Fibroblast of peridontal ligament (primary cell): ENCODE results near the gene MIEF1.

Experiments used
- DNase-seq: peaks from one replicate; pipeline ENCODE4 v3.0.0-alpha.2; 2010; ENCODE audit errors: extremely low read depth

Gene MIEF1

DNA sequence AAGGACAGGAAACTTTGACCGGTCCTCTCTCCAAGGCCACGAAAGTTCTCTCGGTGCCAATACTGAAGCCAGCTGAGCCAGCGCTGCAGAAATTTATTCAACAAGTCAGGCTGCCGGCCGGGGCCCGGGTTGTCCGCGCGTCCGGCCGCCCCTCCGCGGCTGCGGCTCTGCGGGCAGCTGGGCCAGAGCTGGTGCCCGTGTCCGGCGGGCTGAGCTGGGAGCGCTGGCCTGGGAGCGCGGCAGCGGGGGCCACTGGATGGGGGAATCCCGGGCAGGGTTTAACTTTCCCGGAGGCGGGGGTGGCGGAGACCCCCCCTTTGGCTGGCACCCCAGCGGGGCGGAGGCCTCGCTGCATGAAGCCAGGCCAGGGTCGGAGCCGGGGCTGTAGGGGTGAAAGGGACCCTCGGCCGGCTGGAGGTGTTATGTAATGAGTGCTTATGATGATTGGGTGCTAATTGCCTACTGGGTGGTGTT is 56.2 kb downstream of the MIEF1 start:
- DNase-seq = no peak

GRCh38 chr22:39558950-39559349 is 56.9 kb downstream of the MIEF1 start:
- no peak for DNase-seq

DNA sequence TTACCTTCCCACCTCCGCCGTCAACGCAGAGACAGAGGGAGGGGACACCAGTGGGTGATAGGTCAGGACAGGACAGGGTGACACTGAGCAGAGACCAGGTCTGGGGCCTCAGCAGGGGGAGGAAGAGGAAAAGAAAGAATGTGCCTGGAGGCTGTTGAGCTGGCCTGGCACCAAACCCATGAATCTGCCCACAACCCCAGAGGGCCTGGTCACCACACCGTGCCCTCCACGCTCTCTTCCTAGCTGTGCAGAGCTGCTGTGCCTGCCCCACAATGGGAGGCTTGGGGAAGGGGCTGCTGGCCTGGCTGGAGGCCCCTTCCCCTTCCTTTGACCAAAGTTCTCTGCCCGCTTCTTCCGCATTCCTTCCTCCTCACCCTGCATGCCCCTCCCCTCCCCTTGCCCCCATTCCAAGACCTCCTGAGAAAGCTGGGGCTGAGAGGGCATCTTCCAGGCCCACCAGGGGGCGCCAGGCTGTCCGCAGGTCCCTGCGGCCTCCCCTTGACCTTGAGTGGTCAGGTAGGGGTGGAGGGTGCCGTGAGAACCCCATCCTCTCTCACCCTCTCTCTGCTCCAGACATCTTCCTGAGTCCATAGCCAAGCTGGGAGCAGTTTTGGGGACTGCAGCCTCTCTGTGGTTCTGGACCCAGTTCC is 57.5 kb downstream of the MIEF1 start:
- DNase-seq = no peak

GRCh38 chr22:39560127-39560526 is 58.0 kb downstream of the MIEF1 start:
- no peak for DNase-seq

DNA sequence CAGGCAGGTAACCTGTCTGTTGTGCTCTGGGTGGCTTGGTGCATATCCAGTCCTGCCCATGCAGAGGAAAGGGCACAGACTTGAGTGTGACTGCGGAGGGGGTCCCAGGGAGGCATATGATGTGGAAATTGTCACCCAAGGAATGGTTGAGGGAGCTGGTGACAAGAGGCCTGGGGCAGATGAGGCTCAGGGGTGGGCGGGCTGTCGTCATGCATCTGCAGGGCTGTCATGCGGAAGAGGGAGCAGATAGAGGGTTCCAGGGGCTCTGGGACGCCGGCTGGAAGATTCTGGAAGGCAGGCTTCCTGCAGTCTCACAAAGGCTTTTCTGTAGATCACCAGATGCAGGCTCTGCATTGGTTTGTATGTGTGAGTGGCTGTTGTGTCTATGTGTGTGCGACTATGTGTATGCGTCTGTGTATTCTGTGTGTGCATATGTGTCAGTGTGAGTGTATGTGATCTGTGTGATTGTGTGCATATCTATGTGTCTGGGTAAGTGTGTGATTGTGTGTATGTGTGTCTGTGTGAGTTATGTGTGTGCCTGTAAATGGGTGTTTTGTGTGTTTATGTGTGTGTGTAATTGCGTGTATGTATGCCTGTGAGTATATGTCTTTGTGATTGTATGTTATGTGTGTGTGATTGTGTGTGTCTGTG is 60.9 kb downstream of the MIEF1 start:
- DNase-seq = no peak

DNA sequence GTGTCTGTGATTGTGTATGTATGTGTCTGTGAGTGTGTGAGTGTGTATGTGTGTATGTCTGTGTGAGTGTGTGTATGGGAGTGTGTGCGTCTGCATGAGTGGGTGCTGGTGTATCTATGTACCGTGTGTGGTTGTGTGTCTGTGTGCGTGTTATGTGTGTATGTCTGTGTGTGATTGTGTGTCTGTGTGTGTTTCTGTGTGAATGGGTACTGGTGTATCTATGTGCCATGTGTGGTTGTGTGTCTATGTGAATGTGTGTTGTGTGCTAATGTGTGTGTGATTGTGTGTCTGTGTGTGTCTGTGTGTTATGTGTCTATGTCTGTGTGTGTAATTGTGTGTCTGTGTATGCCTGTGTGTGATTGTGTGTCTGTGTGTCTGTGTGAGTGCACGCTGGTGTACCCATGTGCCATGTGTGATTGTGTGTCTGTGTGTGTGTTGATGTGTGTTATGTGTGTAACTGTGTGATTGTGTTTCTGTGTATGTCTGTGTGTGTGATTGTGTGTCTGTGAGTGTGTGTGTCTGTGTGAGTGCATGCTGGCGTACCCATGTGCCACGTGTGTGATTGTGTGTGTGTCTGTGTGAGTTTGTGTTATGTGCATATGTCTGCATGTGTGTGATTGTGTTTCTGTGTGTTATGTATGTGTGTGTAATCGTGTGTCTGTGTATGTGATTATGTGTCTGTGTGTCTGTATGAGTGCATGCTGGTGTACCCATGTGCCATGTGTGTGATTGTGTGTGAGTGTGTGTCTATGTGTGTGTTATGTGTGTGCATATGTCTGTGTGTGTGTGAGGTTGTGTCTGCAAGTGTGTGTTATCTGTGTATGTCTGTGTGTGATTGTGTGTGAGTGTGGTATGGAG is 61.7 kb downstream of the MIEF1 start:
- DNase-seq = no peak

DNA sequence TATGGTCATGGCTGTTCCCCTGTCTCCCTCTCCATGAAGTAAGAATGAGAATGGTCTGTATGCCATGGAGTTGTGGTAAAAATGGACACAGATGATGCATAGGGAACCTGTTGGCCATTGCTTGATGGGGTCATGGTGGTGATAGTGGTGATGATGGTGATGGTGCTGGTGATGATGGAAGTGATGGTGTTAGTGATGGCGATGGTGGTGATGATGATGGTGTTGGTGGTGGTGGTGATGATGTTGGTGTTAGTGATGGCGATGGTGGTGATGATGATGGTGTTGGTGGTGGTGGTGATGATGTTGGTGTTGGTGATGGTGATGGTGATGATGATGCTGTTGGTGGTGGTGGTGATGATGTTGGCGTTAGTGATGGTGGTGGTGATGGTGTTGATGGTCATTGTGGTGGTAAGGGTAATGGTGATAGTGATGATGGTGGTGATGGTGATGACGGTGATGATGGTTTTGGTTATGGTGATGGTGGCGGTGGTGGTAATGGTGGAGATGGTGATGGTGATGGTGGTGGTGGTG is 63.4 kb downstream of the MIEF1 start:
- DNase-seq = no peak

DNA sequence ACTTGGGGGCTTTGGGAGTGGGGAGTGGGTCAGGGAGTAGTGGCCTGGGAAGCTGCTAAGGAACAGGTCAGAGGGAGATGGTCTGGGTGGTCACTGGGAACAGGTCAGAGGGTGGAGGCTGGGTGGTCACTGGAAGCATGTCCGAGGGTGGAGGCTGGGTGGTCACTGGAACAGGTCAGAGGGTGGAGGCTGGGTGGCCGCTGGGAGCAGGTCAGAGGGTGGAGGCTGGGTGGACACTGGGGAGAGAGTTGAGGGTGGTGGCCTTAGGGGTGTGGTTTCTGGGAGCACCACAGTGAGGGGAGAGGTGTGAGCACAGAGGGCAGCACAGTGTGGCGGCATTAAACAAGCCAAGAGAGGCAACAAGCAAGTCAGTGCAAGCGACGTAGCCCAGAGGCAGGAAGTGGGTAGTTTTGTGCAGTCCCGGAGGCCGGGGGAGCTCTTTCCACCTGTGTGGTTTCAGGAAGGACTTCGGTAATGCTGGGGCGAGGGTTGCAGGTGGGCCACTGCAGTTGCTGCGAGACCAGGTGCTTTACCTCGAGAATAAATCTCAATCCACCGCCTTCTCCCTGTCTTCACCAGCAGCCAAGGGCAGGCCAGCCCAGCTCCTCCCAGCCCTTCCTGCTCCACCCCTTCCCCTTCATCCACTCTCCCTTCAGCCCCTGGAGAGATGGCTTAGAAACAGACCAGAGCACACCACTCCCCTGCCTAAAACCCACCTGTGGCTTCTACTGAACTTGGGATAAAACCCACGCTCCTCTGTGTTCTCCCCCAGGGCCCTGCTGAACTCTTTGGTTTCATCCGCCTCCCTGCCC is 65.3 kb downstream of the MIEF1 start:
- DNase-seq = no peak
